ENCODE measurements around the gene AK2. TPM values are rescaled to one million over a fixed set of nuclear protein-coding genes. Genes with fewer than 3 reads are reported as not detected.
A peak's percentile ranks its signal among the peaks of the same experiment; 100 is the strongest.

AK2 gene
- total RNA-seq, result 100 to 1,000 TPM in 2 of 4 donors, 10 to 100 TPM in 2; 79.6 to 190 (median 98.8) TPM
- polyA plus RNA-seq, result 100 to 1,000 TPM; 139 to 202 (median 158) TPM

- Histone ChIP-seq H3K9me3 (no peaks in the 10 kb centered on the region), H3K27ac (peak within 1 kb of the TSS; percentile 76 to 86 (median 82)), H3K4me1 (peaks cover 0 to 36% (median 22%) of the 10 kb centered on the region in 4 donors), H3K4me3 (peak within 1 kb of the TSS; percentile 85 to 90 (median 87)), H3K27me3 (no peaks in the 10 kb centered on the region), H3K36me3 (no peaks in the 10 kb centered on the region)
- peak; percentile 98 for DNase-seq
- 4 to 5% methylated on average over 59 of the region's 59 CpGs for WGBS, 2 donors
- TF ChIP-seq POLR2AphosphoS5 (IDR thresholded peaks at IDR 0.05), result peak; percentile 48 to 89 (median 81)
- no peak for TF ChIP-seq EP300 (IDR thresholded peaks at IDR 0.05)
- TF ChIP-seq POLR2A (IDR thresholded peaks at IDR 0.05), result peak in 1 of 2 donors; percentile 61
- no peak for TF ChIP-seq CTCF (IDR thresholded peaks at IDR 0.05)
- intact Hi-C loops (cut with DNase I), result no loop called here
Observed at GRCh38 chr1:33036526-33037503, at the start of gene AK2. AK2 (minus strand) TSS chr1:33036883; CDS start chr1:33036828, 55 bp downstream.

- DNase-seq, result peak; percentile 87
- TF ChIP-seq POLR2AphosphoS5 (IDR thresholded peaks at IDR 0.05) (no peak), CTCF (IDR thresholded peaks at IDR 0.05) (peak; percentile 31 to 78 (median 62))
- intact Hi-C loops (cut with DNase I), result loop anchor here (2.0 kb wide), 1 partner anchor 154 kb away; no protein-coding TSS in a partner anchor
- peaks cover 0 to 10% (median 9%) of the 10 kb centered on the region in 4 donors for H3K4me1 ChIP-seq
- H3K4me3 ChIP-seq, result no peak overlapping the region
- 31 to 37% methylated on average over 12 of the region's 12 CpGs for whole genome bisulfite sequencing, 2 donors
- no peak overlapping the region for H3K27ac ChIP-seq
- no peaks in the 10 kb centered on the region for H3K9me3 ChIP-seq
- no peaks in the 10 kb centered on the region for H3K27me3 ChIP-seq
- no peaks in the 10 kb centered on the region for H3K36me3 ChIP-seq
Observed at GRCh38 chr1:33086384-33086850, 49.7 kb upstream of the AK2 start.

GRCh38 chr1:33085332-33085731 is 48.6 kb upstream of the AK2 start:
- WGBS, 2 donors, result 89% methylated on average over 4 of the region's 4 CpGs
- DNase-seq, result no peak
- no peaks in the 10 kb centered on the region for H3K36me3 ChIP-seq
- no peaks in the 10 kb centered on the region for H3K27me3 ChIP-seq
- peaks cover 0 to 19% (median 16%) of the 10 kb centered on the region in 4 donors for H3K4me1 ChIP-seq
- no peak overlapping the region for H3K4me3 ChIP-seq
- TF ChIP-seq POLR2A (IDR thresholded peaks at IDR 0.05), result no peak
- no peak for TF ChIP-seq CTCF (IDR thresholded peaks at IDR 0.05)
- TF ChIP-seq EP300 (IDR thresholded peaks at IDR 0.05), result no peak
- no peak for TF ChIP-seq POLR2AphosphoS5 (IDR thresholded peaks at IDR 0.05)
- intact Hi-C loops (cut with DNase I), result no loop called here
- H3K9me3 ChIP-seq, result no peaks in the 10 kb centered on the region
- H3K27ac ChIP-seq, result no peak overlapping the region

- H3K36me3 ChIP-seq, result no peaks in the 10 kb centered on the region
- TF ChIP-seq CTCF (IDR thresholded peaks at IDR 0.05) (no peak), POLR2A (IDR thresholded peaks at IDR 0.05) (no peak), EP300 (IDR thresholded peaks at IDR 0.05) (no peak), POLR2AphosphoS5 (IDR thresholded peaks at IDR 0.05) (no peak)
- no peak overlapping the region for H3K4me3 ChIP-seq
- peaks cover 0 to 21% (median 18%) of the 10 kb centered on the region in 4 donors for H3K4me1 ChIP-seq
- H3K27ac ChIP-seq, result peak overlapping the region in 2 of 4 donors; percentile 47 to 70
- no peaks in the 10 kb centered on the region for H3K9me3 ChIP-seq
- no peaks in the 10 kb centered on the region for H3K27me3 ChIP-seq
- DNase-seq, result no peak
- intact Hi-C loops (cut with DNase I), result loop anchor here (5.0 kb wide), 1 partner anchor 210 kb away; the partner anchor contains the start of gene FNDC5
- 84 to 85% methylated on average over 6 of the region's 6 CpGs for WGBS, 2 donors
Observed at GRCh38 chr1:33082575-33083108, 46.0 kb upstream of the AK2 start.

Measured in sigmoid colon (tissue), 7 donors.